HG02798 (cell line): ENCODE measurements around the gene NKD2.

Experiments used
- ATAC-seq: cut with Tn5 transposase; IDR thresholded peaks from one replicate; pipeline ENCODE4 v1.9.1; 2021; ENCODE audit warnings: mild to moderate bottlenecking; ENCODE audit not compliant: unreplicated experiment, poor library complexity

The NKD2 gene

DNA sequence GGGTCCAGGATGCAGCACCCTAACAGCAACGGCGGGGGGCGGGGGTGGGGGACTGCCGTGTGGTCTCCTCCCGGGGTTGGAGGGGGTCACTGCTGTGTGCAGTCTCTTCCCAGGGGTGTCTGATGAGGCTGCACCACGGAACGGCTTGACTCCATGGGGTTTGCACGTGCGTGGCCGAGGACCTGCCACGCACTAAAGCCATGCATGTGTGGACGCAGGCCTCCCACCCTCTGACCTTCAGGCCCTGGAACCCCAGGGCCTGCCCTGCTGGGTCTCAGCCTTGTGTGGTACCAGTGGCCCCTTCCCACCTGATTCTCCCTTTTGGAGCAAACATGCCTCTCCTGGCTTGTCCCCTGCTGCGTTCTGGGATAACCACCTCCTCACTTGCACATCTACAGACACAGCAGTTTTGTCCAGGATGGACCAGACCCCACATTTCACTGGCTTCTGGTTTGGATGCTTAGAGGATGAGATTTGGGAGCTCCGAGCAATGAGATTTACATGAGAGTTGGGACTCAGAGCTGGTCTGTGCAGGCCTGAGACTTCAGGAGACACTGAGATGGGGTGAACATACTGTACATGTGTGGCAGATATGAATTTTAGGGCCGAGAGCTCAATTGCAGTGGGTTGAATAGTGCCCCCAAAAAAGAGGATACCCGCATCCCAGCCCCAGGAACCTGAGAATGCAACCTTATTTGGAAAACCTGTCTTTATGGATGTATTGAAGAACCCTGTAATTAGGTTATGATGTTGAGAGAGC lies 57.5 kb downstream of the NKD2 start:
- ATAC-seq = no peak

- no peak for ATAC-seq
Observed at GRCh38 chr5:1066676-1067075, 58.1 kb downstream of the NKD2 start.

GRCh38 chr5:1067141-1068121 lies 58.8 kb downstream of the NKD2 start:
- ATAC-seq = no peak

DNA sequence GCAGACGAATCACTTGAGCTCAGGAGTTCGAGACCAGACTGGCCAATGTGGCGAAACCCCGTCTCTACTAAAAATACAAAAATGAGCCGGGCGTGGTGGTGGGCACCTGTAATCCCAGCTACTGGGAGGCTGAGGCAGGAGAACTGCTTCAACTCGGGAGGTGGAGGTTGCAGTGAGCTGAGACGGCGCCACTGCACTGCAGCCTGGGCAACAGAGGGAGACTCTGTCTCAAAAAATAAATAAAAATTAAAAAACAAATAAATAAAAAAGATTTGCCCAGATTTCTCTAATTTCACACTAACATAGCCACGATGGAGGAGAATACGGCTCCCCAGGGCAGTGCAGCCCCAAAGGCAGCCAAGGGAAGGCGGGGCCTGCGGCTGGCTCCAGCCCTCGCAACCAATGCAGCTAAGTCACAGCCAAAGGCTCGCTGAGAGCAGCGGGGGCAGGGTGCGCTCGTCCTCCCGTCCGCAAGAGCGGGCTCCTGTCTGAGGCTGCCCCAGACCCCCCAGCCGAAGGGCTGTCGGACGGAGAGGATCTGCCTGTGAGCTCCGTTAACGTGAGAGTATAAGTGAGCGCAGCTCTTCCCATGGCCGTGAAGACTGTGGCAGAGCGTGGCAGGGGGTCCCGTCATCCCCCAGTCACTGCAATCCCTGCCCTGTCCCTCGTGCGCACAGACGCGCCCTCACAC lies 59.7 kb downstream of the NKD2 start:
- no peak for ATAC-seq

DNA sequence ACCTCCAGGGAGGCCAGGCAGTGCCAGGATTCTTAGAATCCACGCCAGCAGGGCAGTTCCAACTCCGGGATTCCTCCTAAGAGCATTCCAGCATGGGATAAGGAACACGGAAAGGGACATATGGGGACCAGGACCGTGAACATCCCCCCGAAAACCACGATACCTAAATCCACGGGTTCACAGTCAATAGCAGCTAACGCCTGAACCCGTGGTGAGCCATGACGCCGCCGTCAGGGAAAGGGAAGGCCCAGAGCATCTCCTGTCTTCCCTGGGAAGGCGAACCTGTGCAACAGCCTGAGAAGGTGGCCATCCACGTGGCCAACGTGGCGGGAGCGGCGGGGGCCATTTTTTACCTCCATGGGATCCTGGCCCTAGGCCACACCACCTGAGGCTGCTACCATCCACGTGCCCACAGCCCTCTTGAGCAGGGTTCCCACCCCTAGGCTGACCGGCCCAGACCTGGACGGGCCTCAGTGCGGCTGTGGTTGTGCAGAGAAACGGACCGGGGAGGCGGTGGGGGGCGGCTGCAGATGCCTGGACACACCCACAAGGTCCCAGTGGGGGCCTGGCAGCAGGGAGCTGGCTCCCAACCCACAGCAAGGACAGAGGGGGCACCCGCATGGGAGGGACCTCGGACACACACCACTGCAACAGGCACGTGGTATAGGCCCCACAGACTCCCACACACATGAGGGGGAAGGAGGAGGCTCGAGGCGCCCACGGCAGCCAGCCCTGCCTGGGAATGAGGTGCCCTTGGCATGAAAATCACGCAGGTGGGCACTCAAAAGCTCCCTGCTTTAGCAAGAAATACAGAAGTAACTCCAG lies 60.5 kb downstream of the NKD2 start:
- ATAC-seq = no peak

DNA sequence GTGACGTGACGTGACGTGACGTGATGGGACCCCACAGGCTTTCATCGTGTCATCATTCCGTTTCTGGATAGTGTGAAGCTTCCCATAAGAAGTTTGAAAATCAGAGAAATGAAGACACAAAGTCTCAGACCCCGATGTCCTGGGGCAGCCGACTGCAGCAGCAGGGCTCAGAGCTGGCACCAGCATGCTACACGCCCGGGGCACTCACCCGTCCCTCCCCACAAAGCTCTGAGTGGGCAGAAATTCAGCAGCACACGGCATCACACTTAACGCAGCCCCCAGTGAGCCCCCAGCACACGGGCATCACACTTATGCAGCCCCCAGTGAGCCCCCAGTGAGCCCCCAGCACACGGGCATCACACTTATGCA lies 61.1 kb downstream of the NKD2 start:
- no peak for ATAC-seq

- no peak for ATAC-seq
Observed at GRCh38 chr5:1073239-1074102, 64.9 kb downstream of the NKD2 start.

DNA sequence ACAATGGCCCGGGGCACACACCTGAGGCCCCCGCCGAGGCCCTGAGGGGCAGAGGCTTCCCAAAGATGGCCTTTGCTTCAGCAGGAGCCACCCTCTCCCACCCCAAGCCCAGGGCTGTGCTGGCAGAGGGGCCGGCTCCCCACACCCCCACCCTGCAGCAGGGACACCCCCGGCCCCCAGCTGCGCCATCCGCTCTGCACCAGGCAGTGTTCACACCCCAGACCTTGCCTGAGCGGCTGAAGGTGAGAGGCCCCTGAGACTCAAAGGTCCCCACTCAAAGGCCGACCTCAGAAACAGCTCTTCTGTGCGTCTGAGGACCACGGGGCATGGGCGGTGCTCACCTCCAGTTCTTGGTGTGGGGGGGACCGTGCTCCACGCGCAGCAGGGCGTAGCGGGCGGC lies 65.6 kb downstream of the NKD2 start:
- no peak for ATAC-seq

GRCh38 chr5:1074816-1075554 lies 66.4 kb downstream of the NKD2 start:
- no peak for ATAC-seq

- ATAC-seq = no peak
Observed at GRCh38 chr5:1075555-1075881, 66.9 kb downstream of the NKD2 start.

GRCh38 chr5:1075931-1076330 lies 67.3 kb downstream of the NKD2 start:
- ATAC-seq = no peak

GRCh38 chr5:1076406-1076805 lies 67.8 kb downstream of the NKD2 start:
- ATAC-seq = no peak

DNA sequence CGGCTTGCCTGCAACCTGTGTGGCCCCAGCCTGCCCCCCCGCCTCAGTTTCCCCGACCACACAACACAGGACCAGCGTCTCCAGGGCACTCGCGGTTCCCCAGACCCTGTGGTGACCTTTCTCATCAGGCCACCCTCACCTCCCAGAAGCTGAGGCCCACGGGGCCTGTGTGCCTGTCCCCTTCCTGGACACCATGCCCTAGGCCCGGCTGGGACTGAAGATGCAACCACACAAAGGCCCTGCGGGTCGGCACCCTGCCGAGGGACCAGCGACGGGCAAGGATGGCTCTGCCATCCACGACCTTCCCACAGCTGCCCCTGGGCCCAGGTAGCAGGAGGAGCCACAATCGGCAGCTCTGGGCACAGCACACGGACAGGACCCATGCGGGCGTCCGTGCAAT lies 68.4 kb downstream of the NKD2 start:
- no peak for ATAC-seq

DNA sequence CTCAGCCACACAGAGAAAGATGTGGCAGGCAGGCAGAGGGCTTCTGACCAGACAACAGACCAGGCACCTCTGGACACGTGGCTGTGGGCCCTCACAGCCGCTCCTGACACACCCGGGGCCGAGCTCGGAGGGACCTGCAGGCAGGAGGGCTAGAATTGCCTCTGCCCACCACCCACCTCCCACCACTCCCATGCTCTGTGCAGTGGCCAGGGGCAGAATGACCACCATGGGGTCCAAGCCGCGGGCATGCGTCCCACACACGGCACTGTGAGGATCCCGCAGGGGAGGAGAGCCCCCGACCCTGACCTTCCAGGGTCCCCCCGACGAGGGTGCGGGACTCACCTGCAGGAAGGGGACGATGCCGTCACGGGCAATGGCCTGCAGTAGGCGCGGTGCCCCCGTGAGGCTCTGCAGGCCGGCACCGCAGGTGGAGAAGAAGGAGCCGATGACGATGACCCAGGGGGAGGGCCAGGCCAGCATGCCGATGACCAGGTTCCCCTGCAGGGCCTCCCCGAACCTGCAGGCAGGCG lies 69.0 kb downstream of the NKD2 start:
- no peak for ATAC-seq

- no peak for ATAC-seq
Observed at GRCh38 chr5:1078206-1078605, 69.6 kb downstream of the NKD2 start.

DNA sequence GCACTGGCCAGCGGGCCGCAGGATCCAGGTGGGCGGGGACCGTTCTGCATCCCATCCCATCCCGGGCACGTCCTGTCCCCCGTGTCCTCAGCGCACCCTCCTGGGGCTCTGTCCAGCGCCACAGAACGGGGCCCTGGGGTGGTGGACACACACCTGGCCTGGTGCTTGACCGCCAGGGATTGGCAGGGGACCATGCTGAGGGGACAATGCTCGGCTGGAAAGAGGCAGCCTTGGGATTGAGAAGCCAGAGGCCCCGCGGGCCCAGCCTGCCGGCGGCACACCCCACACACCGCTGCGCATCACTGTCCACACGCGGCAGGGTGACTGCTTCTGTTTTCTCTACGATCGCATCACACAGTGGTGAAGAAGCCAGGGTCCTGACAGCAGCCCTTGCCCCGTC lies 70.2 kb downstream of the NKD2 start:
- no peak for ATAC-seq

GRCh38 chr5:1079486-1079885 lies 70.9 kb downstream of the NKD2 start:
- ATAC-seq = no peak

- ATAC-seq = no peak
Observed at GRCh38 chr5:1079961-1080360, 71.4 kb downstream of the NKD2 start.
